IMR-90 (cell line): Measurements from ENCODE around the gene PLEK. TPM values are rescaled to one million over a fixed set of nuclear protein-coding genes. Genes with fewer than 3 reads are reported as not detected.

Experiments
- ATAC-seq: fragments of 200-7000 bp; cut with Tn5 transposase; 2 replicates; pipeline ENCODE4 v1.9.1; 2020; ENCODE audit warnings: low read depth, mild to moderate bottlenecking, moderate library complexity
- BruUV-seq: library from RNA; stranded (reverse); fragments of 400-500 nt; replicated peaks from 2 replicates; lab custom pipeline; 2021; lab: Mats Ljungman, UMichigan
- CTCF ChIA-PET: fragments of 300-600 bp; formaldehyde crosslinking; extraction: SDS; loops from one replicate; lab custom pipeline; 2021; ENCODE audit warnings: antibody characterized with exemption; lab: Yijun Ruan, JAX
- POLR2A ChIA-PET: fragments of 300-600 bp; sonication (Branson Sonifier 250); formaldehyde crosslinking; loops from one replicate; lab custom pipeline; 2022; ENCODE audit warnings: antibody characterized with exemption; ENCODE audit not compliant: unreplicated experiment; lab: Charles Lee
- DNase-seq: peaks from one replicate; pipeline ENCODE4 v3.0.0; 2013
- H2AFZ ChIP-seq: replicated peaks from 2 replicates; pipeline ENCODE3; 2013; ENCODE audit warnings: low read length, mild to moderate bottlenecking; ENCODE audit not compliant: poor library complexity
- H2AK5ac ChIP-seq: 2 replicates; pipeline ENCODE4 v1.6.1; 2013; ENCODE audit warnings: low read depth, low read length, inconsistent platforms
- H2AK9ac ChIP-seq: replicated peaks from 2 replicates; pipeline ENCODE3; 2013; ENCODE audit warnings: mild to moderate bottlenecking, low read depth, low read length, moderate library complexity; ENCODE audit not compliant: poor library complexity
- H2BK120ac ChIP-seq: 2 replicates; pipeline ENCODE4 v1.6.1; 2013; ENCODE audit warnings: low read depth, low read length, inconsistent platforms
- H2BK15ac ChIP-seq: 3 replicates; pipeline ENCODE4 v1.6.1; 2013; ENCODE audit warnings: low read depth, low read length, inconsistent platforms
- H2BK20ac ChIP-seq: 2 replicates; pipeline ENCODE4 v1.6.1; 2013; ENCODE audit warnings: low read depth, mild to moderate bottlenecking, inconsistent platforms, low read length, moderate library complexity
- H2BK5ac ChIP-seq: 2 replicates; pipeline ENCODE4 v1.6.1; 2013; ENCODE audit warnings: mild to moderate bottlenecking, low read depth, low read length, inconsistent platforms; ENCODE audit not compliant: poor library complexity, severe bottlenecking
- H3K14ac ChIP-seq: replicated peaks from 2 replicates; pipeline ENCODE4 v1.6.1; 2013; ENCODE audit warnings: low read depth, low read length, inconsistent platforms
- H3K18ac ChIP-seq: 2 replicates; pipeline ENCODE4 v1.6.1; 2013; ENCODE audit warnings: low read depth, low read length, control low read depth
- H3K23ac ChIP-seq: 2 replicates; pipeline ENCODE4 v1.6.1; 2013; ENCODE audit warnings: low read depth, low read length, inconsistent platforms
- H3K27ac ChIP-seq: 2 replicates; pipeline ENCODE4 v1.5.1; 2013; ENCODE audit warnings: mild to moderate bottlenecking, control low read depth, low read length; ENCODE audit not compliant: insufficient read depth
- H3K27me3 ChIP-seq: 2 replicates; pipeline ENCODE4 v1.6.1; 2013; ENCODE audit warnings: low read length; ENCODE audit not compliant: control insufficient read depth, insufficient read depth
- H3K36me3 ChIP-seq: 2 replicates; pipeline ENCODE4 v1.6.1; 2013; ENCODE audit warnings: low read length, mixed read lengths; ENCODE audit not compliant: control insufficient read depth, insufficient read depth
- H3K4ac ChIP-seq: 2 replicates; pipeline ENCODE4 v1.6.1; 2013; ENCODE audit warnings: low read depth, low read length, inconsistent platforms
- H3K4me1 ChIP-seq: 2 replicates; pipeline ENCODE4 v1.6.1; 2013; ENCODE audit warnings: low read length, mixed read lengths; ENCODE audit not compliant: control insufficient read depth, insufficient read depth
- H3K4me2 ChIP-seq: 2 replicates; pipeline ENCODE4 v1.6.1; 2013; ENCODE audit warnings: low read depth, mild to moderate bottlenecking, control low read depth, low read length, moderate library complexity
- H3K4me3 ChIP-seq: 2 replicates; pipeline ENCODE4 v1.5.1; 2013; ENCODE audit warnings: low read depth, mild to moderate bottlenecking, control low read depth, low read length, moderate library complexity; ENCODE audit not compliant: insufficient read depth
- H3K56ac ChIP-seq: 2 replicates; pipeline ENCODE4 v1.6.1; 2013; ENCODE audit warnings: low read length, inconsistent platforms; ENCODE audit not compliant: insufficient read depth; ENCODE audit errors: extremely low read depth
- H3K79me1 ChIP-seq, 2 experiments: 2 replicates each; pipeline ENCODE4 v1.6.1; 2013; ENCODE audit warnings: low read length in 2 of 2, inconsistent platforms in 1 of 2, low read depth in 1 of 2
- H3K9ac ChIP-seq: 2 replicates; pipeline ENCODE4 v1.6.1; 2013; ENCODE audit warnings: low read depth, low read length, control low read depth
- H3K9me1 ChIP-seq: 2 replicates; pipeline ENCODE4 v1.6.1; 2013; ENCODE audit warnings: low read length, inconsistent platforms; ENCODE audit not compliant: insufficient read depth
- H3K9me3 ChIP-seq: 2 replicates; pipeline ENCODE4 v1.6.1; 2013; ENCODE audit warnings: low read length; ENCODE audit not compliant: control insufficient read depth, insufficient read depth
- H4K20me1 ChIP-seq: 2 replicates; pipeline ENCODE4 v1.6.1; 2013; ENCODE audit warnings: low read length, inconsistent platforms; ENCODE audit not compliant: insufficient read depth
- H4K5ac ChIP-seq: 2 replicates; pipeline ENCODE4 v1.6.1; 2013; ENCODE audit warnings: mild to moderate bottlenecking, low read depth, low read length, control low read depth
- H4K8ac ChIP-seq, 2 experiments: 2 replicates each; pipeline ENCODE4 v1.6.1; 2013; ENCODE audit warnings: low read depth in 2 of 2, low read length in 2 of 2, control low read depth in 1 of 2, inconsistent platforms in 1 of 2
- H4K91ac ChIP-seq: 2 replicates; pipeline ENCODE4 v1.6.1; 2013; ENCODE audit warnings: low read depth, low read length, inconsistent platforms; ENCODE audit not compliant: insufficient read depth
- BHLHE40 ChIP-seq: fragments of 150-350 bp; IDR thresholded peaks from 2 replicates; pipeline ENCODE4 v1.6.1; 2016; ENCODE audit warnings: mild to moderate bottlenecking, low read depth, low read length
- CEBPB ChIP-seq: IDR thresholded peaks from 2 replicates; pipeline ENCODE4 v1.6.1; 2012; ENCODE audit warnings: low read depth, low read length, improper control_type of control experiment
- CHD1 ChIP-seq: IDR thresholded peaks from 2 replicates; pipeline ENCODE4 v1.6.1; 2012; ENCODE audit warnings: low read depth, low read length, improper control_type of control experiment
- CTCF ChIP-seq: conservative IDR thresholded peaks from 2 replicates; pipeline ENCODE4 v1.5.1; 2012; ENCODE audit warnings: mild to moderate bottlenecking, low read depth, low read length, improper control_type of control experiment
- FOS ChIP-seq: fragments of 150-350 bp; IDR thresholded peaks from 2 replicates; pipeline ENCODE4 v1.6.1; 2016; ENCODE audit warnings: low read depth, low read length
- MAFK ChIP-seq: IDR thresholded peaks from 2 replicates; pipeline ENCODE4 v1.6.1; 2012; ENCODE audit warnings: low read depth, low read length, improper control_type of control experiment
- MAZ ChIP-seq: IDR thresholded peaks from 2 replicates; pipeline ENCODE4 v1.6.1; 2012; ENCODE audit warnings: low read depth, mild to moderate bottlenecking, low read length, improper control_type of control experiment, moderate library complexity, borderline replicate concordance
- MXI1 ChIP-seq: IDR thresholded peaks from 2 replicates; pipeline ENCODE4 v1.6.1; 2012; ENCODE audit warnings: low read depth, mild to moderate bottlenecking, low read length, moderate library complexity, borderline replicate concordance
- NFE2L2 ChIP-seq: fragments of 150-350 bp; IDR thresholded peaks from 2 replicates; pipeline ENCODE4 v1.6.1; 2016; ENCODE audit warnings: low read depth, mild to moderate bottlenecking, low read length
- POLR2A ChIP-seq: IDR thresholded peaks from 2 replicates; pipeline ENCODE4 v1.6.1; 2012; ENCODE audit warnings: mild to moderate bottlenecking, low read depth, low read length
- RAD21 ChIP-seq: IDR thresholded peaks from 2 replicates; pipeline ENCODE4 v1.6.1; 2012; ENCODE audit warnings: low read length, improper control_type of control experiment
- RCOR1 ChIP-seq: IDR thresholded peaks from 2 replicates; pipeline ENCODE4 v1.6.1; 2012; ENCODE audit warnings: mild to moderate bottlenecking, low read length, improper control_type of control experiment; ENCODE audit not compliant: insufficient replicate concordance
- RFX5 ChIP-seq: IDR thresholded peaks from 2 replicates; pipeline ENCODE4 v1.8.0; 2012; ENCODE audit warnings: low read depth, mild to moderate bottlenecking, low read length, moderate library complexity
- SMC3 ChIP-seq: fragments of 150-350 bp; IDR thresholded peaks from 2 replicates; pipeline ENCODE4 v1.6.1; 2016; ENCODE audit warnings: low read depth, mild to moderate bottlenecking, antibody characterized with exemption, low read length, moderate library complexity
- WGBS, 2 experiments: methylation state at CpG; one replicate each; pipeline versions ENCODE4 v1.1.5 to v1.1.7; 2013; ENCODE audit warnings: missing lambda C conversion rate in 2 of 2; ENCODE audit not compliant: insufficient read length in 1 of 2; ENCODE audit errors: extremely low coverage in 2 of 2; 5-methylcytosine and 5-hydroxymethylcytosine counted together
- dilution Hi-C: fragments of 300-500 bp; cut with HindIII; formaldehyde crosslinking; loops from one replicate; pipeline ENCODE4 v1.14.3; 2018; ENCODE audit warnings: low sequenced_read_pairs; ENCODE audit not compliant: unreplicated experiment
- in situ Hi-C: fragments of 300-500 bp; cut with MboI; formaldehyde crosslinking; loops from 3 replicates; pipeline ENCODE4 v1.14.3; 2019; ENCODE audit warnings: low sequenced_read_pairs, inconsistent platforms, mixed read lengths
- intact Hi-C: fragments of 100-400 bp; cut with micrococcal nuclease; formaldehyde crosslinking; loops from 2 replicates; pipeline ENCODE4 v1.10.0; 2022
- polyA plus RNA-seq, 3 experiments: library from polyadenylated mRNA; depleted of rRNA; stranded (reverse); fragments of >200 nt; gene quantifications; 2 replicates each; pipeline ENCODE4 v1.2.3, GENCODE V29; 2012; ENCODE audit warnings: low replicate concordance in 1 of 3
- total RNA-seq: library from RNA; depleted of rRNA; stranded (reverse); fragments of >200 nt; gene quantifications from 2 replicates; pipeline ENCODE4 v1.2.3, GENCODE V29; 2012
- TF ChIP-seq, protein P1 (sequence below): fragments of 150-350 bp; IDR thresholded peaks from 2 replicates; pipeline ENCODE4 v1.6.1; 2017; ENCODE audit warnings: mild to moderate bottlenecking, antibody characterized with exemption, low read length, low read depth
- TF ChIP-seq, protein P2 (sequence below): fragments of 150-350 bp; IDR thresholded peaks from 2 replicates; pipeline ENCODE4 v1.6.1; 2016; ENCODE audit warnings: low read depth, mild to moderate bottlenecking, low read length, moderate library complexity, borderline replicate concordance

Gene PLEK
- total and polyA plus RNA-seq, 2 of the 4 experiments (the other 2 are of a cell fraction): under 0.01 TPM; not detected in 1

- BruUV-seq: no TSS peak
- no peak for ATAC-seq
- intact Hi-C loops: no loop called here
These were observed 1.4 kb upstream of the PLEK start for GRCh38 chr2:68363721-68364120.

More at GRCh38 chr2:68363721-68364120, 1.4 kb upstream of the PLEK start:
- Histone ChIP-seq H3K9me3 (no peaks in the 10 kb centered on the region), H3K18ac (no peak overlapping the region), H2BK5ac (no peak overlapping the region), H3K4me3 (no peak overlapping the region), H2AK5ac (no peak overlapping the region), H3K56ac (no peak overlapping the region), H3K9ac (no peak overlapping the region), H3K23ac (no peak overlapping the region), H4K20me1 (no peaks in the 10 kb centered on the region), H3K36me3 (no peaks in the 10 kb centered on the region), H3K9me1 (no peaks in the 10 kb centered on the region), H2BK20ac (no peak overlapping the region), H2AFZ (no peak overlapping the region), H3K27me3 (peaks cover 3% of the 10 kb centered on the region; the same call in 1 of the 2 replicates), H4K5ac (no peak overlapping the region), H2BK15ac (no peak overlapping the region), H3K4me1 (no peaks in the 10 kb centered on the region), H3K4me2 (no peak overlapping the region), H3K27ac (no peak overlapping the region), H3K14ac (no peak overlapping the region), H2BK120ac (no peak overlapping the region), H2AK9ac (no peak overlapping the region), H3K79me1 (no peaks in the 10 kb centered on the region), H3K4ac (no peak overlapping the region), H4K91ac (no peak overlapping the region), H4K8ac (no peak overlapping the region)
- dilution Hi-C loops: no loop called here
- TF ChIP-seq, protein P1, sequence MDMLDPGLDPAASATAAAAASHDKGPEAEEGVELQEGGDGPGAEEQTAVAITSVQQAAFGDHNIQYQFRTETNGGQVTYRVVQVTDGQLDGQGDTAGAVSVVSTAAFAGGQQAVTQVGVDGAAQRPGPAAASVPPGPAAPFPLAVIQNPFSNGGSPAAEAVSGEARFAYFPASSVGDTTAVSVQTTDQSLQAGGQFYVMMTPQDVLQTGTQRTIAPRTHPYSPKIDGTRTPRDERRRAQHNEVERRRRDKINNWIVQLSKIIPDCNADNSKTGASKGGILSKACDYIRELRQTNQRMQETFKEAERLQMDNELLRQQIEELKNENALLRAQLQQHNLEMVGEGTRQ: no peak
- TF ChIP-seq FOS (no peak), MAFK (no peak), NFE2L2 (no peak), CHD1 (no peak), CTCF (no peak), RFX5 (no peak), RCOR1 (no peak), BHLHE40 (no peak), MXI1 (no peak), POLR2A (no peak), MAZ (no peak), RAD21 (no peak), SMC3 (no peak), CEBPB (no peak)
- TF ChIP-seq, protein P2, sequence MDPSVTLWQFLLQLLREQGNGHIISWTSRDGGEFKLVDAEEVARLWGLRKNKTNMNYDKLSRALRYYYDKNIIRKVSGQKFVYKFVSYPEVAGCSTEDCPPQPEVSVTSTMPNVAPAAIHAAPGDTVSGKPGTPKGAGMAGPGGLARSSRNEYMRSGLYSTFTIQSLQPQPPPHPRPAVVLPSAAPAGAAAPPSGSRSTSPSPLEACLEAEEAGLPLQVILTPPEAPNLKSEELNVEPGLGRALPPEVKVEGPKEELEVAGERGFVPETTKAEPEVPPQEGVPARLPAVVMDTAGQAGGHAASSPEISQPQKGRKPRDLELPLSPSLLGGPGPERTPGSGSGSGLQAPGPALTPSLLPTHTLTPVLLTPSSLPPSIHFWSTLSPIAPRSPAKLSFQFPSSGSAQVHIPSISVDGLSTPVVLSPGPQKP: no peak
- DNase-seq: no peak
- ChIA-PET POLR2A (no interaction called here), CTCF (no interaction called here)
- in situ Hi-C loops: no loop called here
- WGBS, 2 experiments: 83% methylated on average over 3 of the region's 4 CpGs; no CpG with 5 or more reads in 1 of the 2 experiments
